GM19452 (cell line): ENCODE results near the gene PLBD2.

Experiments
- ATAC-seq: cut with Tn5 transposase; IDR thresholded peaks from one replicate; pipeline ENCODE4 v1.9.1; 2021; ENCODE audit not compliant: unreplicated experiment

The PLBD2 gene

DNA sequence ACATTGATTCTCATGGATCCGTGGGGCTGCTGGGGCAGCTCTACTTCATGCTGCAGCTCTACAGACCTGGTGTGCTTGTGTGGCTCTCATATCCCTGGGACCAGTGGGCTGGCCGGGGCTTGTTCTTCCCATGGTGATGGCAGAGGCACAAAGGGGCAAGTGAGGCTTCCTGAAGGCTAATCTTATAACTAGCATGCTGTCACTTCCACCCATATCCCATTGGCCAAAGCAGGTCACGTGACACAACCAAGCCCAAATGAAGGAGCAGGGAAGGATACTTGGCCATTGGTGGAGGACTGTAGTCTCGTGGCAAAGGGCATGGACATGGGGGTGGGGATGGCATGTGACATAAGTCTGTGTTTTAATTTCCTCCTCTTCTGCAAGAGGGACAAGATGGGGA, 9.9 kb downstream of the PLBD2 start:
- ATAC-seq, result no peak

DNA sequence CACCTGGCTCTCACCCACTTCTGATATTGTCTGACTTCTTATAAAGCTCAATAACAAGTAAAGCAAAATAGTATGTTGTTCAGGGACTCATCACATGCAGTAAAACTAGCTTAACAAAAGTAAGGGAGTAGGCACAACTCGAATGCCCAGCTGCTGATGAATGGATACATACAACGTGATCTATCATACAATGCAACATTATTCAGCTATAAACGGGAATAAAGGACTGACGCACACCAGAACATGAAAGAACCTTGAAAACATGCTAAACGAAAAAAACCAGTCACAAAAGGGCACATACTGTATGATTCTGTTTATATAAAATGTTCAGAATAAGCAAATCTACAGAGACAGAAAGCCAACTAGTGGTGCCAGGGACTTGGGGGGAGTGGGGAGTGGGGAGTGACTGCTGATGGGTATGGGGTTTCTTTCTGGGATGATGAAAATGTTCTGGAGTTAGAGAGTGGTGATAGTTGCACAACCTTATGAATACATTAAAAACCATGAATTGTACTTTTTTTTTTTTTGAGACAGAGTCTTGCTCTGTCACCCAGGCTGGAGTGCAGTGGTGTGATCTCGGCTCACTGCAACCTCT, 11.1 kb downstream of the PLBD2 start:
- no peak for ATAC-seq

DNA sequence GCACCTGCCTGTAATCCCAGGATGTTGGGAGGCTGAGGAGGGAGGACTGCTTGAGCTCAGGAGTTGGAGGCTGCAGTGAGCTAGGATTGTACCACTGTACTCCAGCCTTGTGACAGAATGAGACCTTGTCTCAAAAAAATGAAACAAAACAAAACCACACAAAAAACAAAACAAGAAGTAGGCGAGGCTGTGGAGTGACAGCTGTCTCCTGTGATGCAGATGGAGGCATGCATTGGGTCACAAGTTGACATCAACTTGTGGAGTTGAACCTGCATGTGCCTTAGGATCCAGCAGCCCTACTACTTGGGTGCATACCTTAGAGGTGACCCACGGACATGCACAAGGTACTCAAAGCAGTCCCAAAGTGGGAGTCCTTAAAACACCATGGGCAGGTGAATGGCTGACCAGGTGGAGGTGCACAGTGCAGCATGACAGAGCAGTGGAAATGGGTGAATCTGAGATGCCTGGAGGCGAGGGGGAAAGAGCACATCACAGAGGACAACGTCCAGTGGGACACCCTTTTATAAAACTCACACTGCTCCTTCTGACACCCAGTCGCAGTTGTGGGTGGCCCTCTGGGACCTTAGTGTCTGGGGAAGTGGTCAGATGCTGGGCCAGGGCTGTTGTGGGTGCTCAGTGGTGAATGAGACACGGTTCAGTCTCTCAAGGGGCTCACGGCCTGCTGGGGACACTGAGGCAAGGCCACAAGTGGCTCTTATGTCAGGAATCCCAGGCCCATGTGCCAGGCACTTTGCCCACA, 12.7 kb downstream of the PLBD2 start:
- no peak for ATAC-seq

DNA sequence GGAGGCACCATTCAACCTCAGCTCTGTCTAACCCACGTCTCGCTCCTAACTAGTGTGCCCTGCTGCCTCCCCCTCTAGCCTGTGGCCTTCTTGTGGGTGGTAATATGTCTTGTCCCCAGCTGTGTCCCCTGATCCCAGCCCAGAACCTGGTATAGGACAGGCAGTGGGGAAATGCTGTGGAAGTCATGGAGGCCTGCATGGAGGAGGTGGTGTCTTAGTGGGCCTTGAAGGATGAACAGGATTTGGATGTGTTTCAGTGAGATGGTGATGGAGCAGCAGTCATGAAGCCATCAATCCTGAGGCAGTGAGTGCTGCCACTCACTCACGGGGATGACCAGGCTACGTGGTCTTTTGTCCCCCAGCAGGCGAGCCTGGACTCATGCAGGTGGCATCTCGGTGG, 13.4 kb downstream of the PLBD2 start:
- ATAC-seq, result no peak

DNA sequence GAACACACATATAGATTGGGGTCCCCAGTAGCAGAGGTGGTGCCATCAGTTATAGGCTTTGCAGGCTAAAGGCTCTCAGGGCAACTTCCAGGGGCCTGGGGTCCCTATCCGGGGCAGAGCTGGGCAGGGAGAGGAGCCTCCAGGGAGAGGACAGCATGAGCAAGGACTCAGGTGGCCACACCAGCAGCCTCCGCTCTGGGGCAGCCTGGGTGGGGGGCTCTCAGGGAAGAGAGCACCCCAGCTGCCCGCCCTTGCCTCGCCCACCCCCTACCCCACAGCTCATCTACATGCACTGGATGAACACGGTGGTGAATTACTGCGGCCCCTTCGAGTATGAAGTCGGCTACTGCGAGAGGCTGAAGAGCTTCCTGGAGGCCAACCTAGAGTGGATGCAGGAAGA, 14.0 kb downstream of the PLBD2 start:
- ATAC-seq, result no peak

DNA sequence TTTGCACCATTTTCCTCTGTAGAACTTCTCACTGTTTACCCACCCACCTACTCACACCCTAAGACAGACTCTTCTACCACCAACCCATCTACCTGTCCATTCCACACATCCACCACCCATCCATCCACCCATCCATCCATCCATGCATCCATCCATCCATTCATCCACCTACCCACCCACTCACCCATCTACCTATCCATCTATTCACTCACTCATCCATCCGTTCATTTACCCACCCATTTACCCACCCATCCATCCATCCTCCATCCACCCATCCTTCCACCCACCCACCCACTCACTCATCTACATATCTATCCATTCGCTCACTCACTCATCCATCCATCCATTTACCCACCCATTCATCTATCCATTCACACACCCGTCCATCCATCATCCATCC, 15.1 kb downstream of the PLBD2 start:
- no peak for ATAC-seq

DNA sequence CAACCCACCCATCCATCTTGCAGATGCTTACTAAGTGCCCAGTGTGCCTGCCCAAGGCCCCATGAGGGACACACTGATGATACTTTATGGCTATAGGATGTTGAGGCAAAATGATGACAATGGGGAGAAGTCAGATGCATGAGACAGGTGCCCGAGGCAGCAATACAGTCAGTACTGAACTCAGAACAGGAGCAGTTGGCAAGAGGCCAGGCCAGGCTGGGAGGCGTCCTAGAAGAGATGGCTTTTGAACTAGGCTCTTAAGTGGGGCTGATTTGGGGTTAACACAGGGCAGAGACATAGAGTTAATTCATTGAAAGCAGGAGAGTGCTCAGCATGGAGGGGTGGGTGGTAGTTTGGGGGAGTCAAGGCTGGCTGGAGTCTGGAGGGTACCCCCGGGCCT, 15.6 kb downstream of the PLBD2 start:
- no peak for ATAC-seq

DNA sequence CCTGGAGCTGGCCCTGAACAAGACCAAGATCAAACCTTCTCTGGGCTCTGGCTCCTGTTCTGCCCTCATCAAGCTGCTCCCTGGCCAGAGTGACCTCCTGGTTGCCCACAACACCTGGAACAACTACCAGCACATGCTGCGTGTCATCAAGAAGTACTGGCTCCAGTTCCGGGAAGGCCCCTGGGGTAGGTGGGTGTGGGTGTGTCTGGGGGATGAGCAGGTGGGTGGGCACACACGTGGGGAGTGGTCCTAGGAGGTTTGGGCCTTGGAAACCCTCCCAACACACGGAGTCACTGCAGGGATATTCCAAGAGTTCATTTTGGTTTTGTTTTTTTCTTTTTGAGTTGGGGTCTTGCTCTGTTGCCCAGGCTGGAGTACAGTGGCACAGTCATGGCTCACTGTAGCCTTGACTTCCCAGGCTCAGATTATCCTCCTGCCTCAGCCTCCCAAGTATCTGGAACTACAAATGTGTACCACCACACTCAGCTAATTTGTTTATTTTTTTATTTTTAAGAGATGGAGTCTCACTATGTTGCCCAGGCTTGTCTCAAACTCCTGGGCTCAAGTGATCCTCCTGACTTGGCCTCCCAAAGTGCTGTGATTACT, 16.5 kb downstream of the PLBD2 start:
- ATAC-seq, result no peak

DNA sequence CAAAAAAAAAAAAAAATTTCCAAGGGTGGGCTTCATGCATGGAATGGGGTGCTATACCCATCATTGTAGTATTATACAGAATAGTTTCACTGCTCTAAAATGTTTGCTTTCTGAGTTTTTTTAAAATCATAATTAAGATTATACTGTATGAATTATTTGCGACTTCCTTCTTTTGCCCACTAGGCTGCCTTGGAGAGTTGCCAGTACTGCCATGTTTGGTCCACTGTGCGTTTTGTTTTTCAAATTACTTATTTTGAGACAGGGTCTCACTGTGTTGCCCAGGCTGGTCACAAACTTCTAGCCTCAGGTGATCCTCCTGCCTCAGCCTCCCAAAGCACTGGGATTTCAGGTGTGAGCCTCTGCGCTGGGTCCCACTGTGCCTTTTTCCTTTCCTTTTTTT, 19.9 kb downstream of the PLBD2 start:
- no peak for ATAC-seq

DNA sequence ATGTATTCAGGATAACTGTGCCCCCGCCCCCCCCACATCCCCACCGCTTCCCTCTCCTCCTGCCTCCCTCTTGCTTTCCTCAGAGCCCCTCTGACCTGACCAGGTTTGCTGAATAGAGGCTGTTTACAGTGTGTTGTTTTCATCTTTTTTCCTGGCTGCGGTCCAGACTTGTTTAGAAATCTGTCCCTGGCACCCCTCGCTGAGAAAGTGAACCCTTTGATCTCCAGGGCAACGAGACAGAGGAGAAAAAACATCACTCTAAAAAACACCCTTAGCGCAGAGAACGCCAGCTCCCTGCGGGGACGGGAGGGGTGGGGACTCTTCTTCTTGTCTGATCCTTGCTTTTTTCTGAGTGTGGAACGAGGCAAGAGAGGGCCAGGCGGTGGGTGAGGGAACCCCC, 22.8 kb downstream of the PLBD2 start:
- no peak for ATAC-seq

DNA sequence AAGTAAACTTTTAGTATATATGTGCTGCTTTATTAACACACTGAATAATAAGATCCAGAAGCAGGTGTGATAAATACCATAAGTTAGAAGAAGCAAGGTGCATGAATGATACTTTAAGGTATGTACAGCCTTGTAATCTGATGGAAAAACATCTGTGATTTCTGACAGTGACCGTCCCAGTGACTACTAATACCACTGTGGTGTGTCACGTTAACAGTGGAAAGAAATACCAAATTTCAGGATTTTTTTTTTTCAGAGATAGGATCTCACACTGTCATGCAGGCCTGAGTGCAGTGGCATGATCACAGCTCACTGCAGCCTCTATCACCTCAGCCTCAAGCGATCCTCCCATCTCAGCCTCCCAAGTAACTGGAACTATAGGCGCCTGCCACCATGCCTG, 23.8 kb downstream of the PLBD2 start:
- no peak for ATAC-seq

DNA sequence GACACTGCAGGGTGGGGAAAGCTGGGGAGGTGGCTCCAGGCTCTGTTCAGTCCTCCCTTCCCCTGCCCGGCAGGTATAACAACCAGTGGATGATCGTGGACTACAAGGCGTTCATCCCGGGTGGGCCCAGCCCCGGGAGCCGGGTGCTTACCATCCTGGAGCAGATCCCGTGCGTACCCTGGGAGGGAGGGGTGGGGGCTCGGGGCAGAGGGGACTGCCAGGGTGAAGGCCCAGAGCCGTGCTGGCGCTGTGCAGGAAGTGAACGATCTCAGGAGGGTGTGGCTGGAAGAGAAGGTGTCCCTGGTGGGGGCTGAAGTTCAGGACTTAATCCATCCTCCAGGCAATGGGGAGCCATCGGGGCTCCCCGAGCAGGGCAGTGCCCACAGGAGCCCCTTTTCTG, 26.4 kb downstream of the PLBD2 start:
- no peak for ATAC-seq

DNA sequence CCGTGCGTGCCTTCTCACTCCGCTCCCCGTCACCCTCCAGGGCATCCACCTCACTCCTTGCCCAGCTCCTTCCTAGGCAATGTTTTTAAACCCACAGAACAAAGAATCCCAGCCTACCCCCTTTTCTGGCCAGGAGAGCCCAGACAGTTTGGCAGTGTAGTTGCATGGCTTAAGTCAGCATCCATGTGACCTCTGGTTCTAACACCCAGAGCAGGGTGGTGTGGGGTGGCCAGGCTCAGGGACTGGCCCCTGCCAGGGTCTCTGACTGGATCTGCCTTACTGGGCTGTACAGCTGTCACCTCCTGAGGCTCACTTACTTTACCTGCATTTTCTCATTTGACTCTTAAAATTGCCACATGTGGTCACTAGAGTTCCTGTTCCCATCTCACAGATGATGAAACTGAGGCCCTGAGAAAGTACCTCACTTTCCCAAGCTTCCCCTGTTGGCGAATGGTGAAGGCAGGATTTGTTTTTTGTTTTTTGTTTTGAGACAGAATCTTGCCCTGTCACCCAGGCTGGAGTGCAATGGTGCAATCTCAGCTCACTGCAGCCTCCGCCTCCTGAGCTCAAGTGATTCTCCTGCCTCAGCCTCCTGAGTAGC, 27.0 kb downstream of the PLBD2 start:
- no peak for ATAC-seq

DNA sequence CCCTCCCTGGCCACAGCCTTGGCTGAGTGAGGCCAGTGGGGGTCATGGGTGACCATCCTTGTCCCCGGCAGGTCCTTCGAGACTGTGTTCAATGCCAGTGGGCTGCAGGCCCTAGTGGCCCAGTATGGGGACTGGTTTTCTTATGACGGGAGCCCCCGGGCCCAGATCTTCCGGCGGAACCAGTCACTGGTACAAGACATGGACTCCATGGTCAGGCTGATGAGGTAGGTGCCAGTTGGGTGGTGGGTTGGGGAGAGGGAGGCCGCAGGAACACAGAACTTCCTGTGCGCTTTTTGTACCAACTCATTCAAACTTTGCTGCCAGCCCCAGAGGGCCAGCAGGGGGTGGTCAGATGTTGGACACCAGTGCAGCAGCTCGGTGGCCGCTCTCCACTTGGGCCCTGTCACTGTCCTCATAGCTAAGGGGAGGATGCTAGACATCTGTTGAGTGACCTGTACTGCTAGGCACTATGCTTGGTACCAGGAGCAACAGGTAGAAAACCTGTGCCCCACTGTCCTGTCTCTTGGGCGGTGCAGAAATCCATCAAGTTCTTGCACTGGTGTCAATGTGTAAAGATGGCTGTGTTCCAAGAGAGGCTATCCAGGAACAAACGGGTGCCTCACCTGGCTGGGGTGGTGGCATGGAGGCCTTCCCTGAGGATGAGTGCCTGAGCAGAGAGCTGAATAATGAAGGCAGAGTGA, 28.6 kb downstream of the PLBD2 start:
- ATAC-seq, result no peak

DNA sequence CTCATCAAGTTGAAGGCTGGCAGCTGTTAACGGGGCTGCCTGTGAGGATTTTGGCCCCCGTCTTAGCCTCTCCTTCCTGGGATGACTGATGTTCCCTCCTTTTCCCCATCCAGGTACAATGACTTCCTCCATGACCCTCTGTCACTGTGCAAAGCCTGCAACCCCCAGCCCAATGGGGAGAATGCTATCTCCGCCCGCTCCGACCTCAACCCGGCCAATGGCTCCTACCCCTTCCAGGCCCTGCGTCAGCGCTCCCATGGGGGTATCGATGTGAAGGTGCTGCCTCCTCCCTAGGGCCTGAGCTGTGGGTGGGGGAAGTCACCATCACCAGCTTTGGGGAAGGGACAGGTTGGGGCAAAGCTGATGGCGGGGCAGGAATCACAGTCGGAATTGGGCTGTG, 29.2 kb downstream of the PLBD2 start:
- no peak for ATAC-seq

DNA sequence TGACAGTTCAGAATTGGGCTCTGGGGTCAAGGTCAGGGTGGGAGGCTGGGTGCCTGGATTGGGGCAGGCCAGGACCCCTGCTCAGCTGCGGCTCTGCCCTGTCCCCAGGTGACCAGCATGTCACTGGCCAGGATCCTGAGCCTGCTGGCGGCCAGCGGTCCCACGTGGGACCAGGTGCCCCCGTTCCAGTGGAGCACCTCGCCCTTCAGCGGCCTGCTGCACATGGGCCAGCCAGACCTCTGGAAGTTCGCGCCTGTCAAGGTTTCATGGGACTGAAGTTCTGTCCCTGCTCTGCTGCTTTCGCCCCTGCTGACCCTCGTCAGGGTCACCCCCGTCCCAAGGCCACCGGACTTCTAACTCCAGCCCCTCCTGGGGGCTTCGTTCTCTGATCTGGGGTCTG, 30.0 kb downstream of the PLBD2 start:
- no peak for ATAC-seq

DNA sequence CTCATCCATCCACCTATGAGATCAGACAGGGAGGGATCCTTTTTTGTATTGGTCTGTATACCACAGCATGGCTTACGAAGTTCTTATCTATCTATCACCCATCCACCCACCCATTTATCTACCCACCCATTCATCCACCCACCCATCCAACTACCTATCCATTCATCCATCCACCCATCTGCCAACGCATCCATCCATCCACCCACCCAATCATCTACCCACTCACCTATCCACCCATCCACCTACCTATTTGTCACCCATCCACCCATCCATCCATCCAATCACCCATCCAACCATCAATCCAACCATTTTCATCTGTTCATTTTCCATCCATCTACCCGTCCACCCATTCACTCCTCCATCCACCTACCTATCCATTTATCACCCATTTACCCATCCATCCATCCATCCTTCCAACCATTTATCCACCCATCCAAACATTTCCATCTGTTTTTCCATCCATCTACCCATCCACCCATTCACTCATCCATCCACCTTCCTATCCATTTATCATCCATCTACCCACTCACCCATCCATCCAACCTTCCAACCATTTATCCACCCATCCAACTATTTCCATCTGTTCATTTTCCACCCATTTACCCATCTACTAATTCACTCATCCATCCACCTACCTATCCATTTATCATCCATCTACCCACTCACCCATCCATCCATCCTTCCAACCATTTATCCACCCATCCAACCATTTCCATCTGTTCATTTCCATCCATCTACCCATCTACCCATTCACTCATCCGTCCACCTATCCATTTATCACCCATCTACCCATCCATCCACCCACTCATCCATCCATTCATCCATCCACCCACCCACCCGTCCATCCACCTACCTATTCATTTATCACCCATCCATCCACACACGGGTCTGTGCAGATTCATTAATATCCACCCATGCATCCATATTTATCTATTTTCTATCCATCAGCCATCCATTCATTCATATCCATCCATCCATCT, 32.0 kb downstream of the PLBD2 start:
- ATAC-seq, result no peak

DNA sequence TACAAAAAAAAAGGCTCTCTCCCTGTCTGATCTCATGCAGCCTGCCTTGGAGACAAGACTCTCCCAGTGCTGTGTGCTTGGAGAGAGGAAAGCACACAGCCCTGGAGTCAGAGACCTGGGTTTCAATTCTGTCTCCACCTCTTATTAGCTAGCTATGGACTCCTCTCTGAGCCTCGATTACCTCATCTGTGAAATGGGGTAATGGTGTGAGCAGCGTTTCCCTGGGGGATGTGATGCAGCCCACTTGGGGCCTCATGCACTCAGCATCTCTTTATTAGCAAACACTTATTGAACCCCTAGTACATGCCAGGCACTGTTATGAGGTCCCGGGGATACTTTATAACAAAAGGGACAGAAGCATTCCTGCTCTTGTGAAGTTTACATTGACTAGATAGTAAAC, 32.8 kb downstream of the PLBD2 start:
- no peak for ATAC-seq

DNA sequence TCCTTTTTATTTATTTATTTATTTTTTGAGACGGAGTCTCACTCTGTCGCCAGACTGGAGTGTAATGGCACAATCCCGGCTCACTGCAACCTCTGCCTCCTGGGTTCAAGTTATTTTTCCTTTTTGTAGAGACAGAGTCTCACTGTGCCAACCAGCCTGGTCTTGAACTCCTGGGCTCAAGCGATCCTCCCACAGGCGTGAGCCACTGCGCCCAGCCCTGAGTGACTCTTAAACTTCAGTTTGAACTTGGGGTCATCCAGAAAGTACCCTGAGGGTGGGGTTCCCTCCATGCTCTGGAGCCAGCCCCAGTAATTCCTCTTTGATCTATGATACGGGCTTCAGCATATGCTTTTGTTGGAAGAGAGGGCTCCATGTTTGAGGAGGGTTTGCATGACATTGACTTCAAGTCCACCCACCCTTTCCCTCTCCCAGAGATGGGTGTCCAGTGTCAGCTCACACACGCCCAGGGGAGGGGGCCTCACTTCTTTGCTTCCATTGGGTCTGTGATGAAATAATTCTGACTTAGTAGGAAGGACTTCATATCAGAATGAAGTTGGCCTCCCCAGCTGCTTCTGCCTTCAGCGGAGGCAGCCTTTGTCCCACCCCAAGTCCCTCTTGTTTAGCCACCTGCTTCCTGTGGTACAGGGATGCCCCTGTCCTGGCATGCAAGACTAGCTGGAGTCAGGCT, 33.4 kb downstream of the PLBD2 start:
- ATAC-seq, result no peak

DNA sequence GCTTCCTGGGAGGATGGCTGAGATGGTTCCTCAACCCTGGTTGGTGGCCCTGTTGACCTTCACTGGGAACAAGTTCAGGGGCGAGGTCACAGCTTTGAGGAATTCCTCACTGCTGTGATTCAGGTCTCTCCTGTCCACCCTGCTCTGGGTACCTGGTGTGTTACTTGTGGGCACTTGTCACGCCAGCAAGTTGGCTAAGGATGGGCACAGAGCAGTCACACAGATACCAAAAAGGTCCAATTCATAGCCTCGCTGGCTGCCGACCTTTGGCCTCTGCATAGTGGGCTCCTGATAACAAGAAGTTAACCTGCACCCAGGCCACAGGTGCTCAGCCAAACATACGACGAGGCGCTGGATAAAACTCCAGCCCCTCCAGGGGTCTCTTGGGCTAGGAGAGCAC, 34.1 kb downstream of the PLBD2 start:
- no peak for ATAC-seq
